Esophagus (tissue), 2 donors: ENCODE results near the gene CLTCL1. TPM values are rescaled to one million over a fixed set of nuclear protein-coding genes. Genes with fewer than 3 reads are reported as not detected.

Source experiments
- H3K27ac ChIP-seq, 2 donors: one replicate each; pipeline ENCODE4 v1.5.1; 2013; ENCODE audit warnings: low read depth in 2 of 2, mild to moderate bottlenecking in 2 of 2, inconsistent platforms in 1 of 2, low read length in 1 of 2, moderate library complexity in 1 of 2
- H3K27me3 ChIP-seq, 2 donors: one replicate each; pipeline ENCODE4 v1.6.1; 2013; ENCODE audit warnings: low read length in 2 of 2, control low read depth in 1 of 2, mild to moderate bottlenecking in 1 of 2; ENCODE audit not compliant: insufficient read depth in 2 of 2, control insufficient read depth in 1 of 2
- H3K36me3 ChIP-seq, 2 donors: one replicate each; pipeline ENCODE4 v1.6.1; 2013; ENCODE audit warnings: low read length in 1 of 2; ENCODE audit not compliant: control insufficient read depth in 2 of 2, insufficient read depth in 2 of 2
- H3K4me1 ChIP-seq, 2 donors: one replicate each; pipeline ENCODE4 v1.6.1; 2013; ENCODE audit warnings: low read length in 1 of 2; ENCODE audit not compliant: control insufficient read depth in 2 of 2, insufficient read depth in 2 of 2
- H3K4me3 ChIP-seq, 2 donors: one replicate each; pipeline ENCODE4 v1.5.1; 2013; ENCODE audit warnings: low read length in 2 of 2, mild to moderate bottlenecking in 2 of 2, low read depth in 1 of 2, moderate library complexity in 1 of 2
- H3K9me3 ChIP-seq, 2 donors: one replicate each; pipeline ENCODE4 v1.6.1; 2013; ENCODE audit warnings: mild to moderate bottlenecking in 2 of 2, low read depth in 1 of 2, low read length in 1 of 2, moderate library complexity in 1 of 2; ENCODE audit not compliant: control insufficient read depth in 2 of 2, insufficient read depth in 1 of 2
- WGBS, 2 donors: extraction: QIAGEN DNeasy Blood & Tissue Kit; methylation state at CpG; one replicate each; pipeline ENCODE4 v1.1.7; 2013; 5-methylcytosine and 5-hydroxymethylcytosine counted together
- polyA plus RNA-seq, 2 donors: library from polyadenylated mRNA; stranded (reverse); fragments of 200-250 nt; gene quantifications; one replicate each; pipeline ENCODE4 v1.2.3, GENCODE V29; 2013
- donor health status: healthy with polysubstance abuse.
- donor health status: Bipolar disorder and iron deficiency.

Gene CLTCL1
- polyA plus RNA-seq, 2 donors, result 2.8 to 4.0 TPM

- Histone ChIP-seq H3K27me3 (no peaks in the 10 kb centered on the region), H3K4me3 (no peak overlapping the region), H3K36me3 (peaks cover 0 to 3% of the 10 kb centered on the region in 2 donors), H3K4me1 (no peaks in the 10 kb centered on the region), H3K27ac (no peak overlapping the region), H3K9me3 (no peaks in the 10 kb centered on the region)
- WGBS, 2 donors, result 80 to 84% methylated on average over 7 of the region's 7 CpGs
Observed at GRCh38 chr22:19238900-19239299, 52.6 kb downstream of the CLTCL1 start.

- no peaks in the 10 kb centered on the region for H3K36me3 ChIP-seq
- no peaks in the 10 kb centered on the region for H3K9me3 ChIP-seq
- H3K27ac ChIP-seq, result no peak overlapping the region
- no peaks in the 10 kb centered on the region for H3K27me3 ChIP-seq
- no peaks in the 10 kb centered on the region for H3K4me1 ChIP-seq
- H3K4me3 ChIP-seq, result no peak overlapping the region
- 84 to 88% methylated on average over 4 of the region's 4 CpGs for WGBS, 2 donors
Observed at GRCh38 chr22:19235874-19236273, 55.6 kb downstream of the CLTCL1 start.

GRCh38 chr22:19234126-19234896, 57.2 kb downstream of the CLTCL1 start:
- H3K9me3 ChIP-seq, result no peaks in the 10 kb centered on the region
- WGBS, 2 donors, result 89 to 93% methylated on average over 14 of the region's 14 CpGs
- H3K4me1 ChIP-seq, result no peaks in the 10 kb centered on the region
- no peak overlapping the region for H3K27ac ChIP-seq
- H3K36me3 ChIP-seq, result no peaks in the 10 kb centered on the region
- no peak overlapping the region for H3K4me3 ChIP-seq
- no peaks in the 10 kb centered on the region for H3K27me3 ChIP-seq

GRCh38 chr22:19233189-19233661, 58.3 kb downstream of the CLTCL1 start:
- 93% methylated on average over 11 of the region's 11 CpGs for WGBS, 2 donors
- no peaks in the 10 kb centered on the region for H3K27me3 ChIP-seq

GRCh38 chr22:19232623-19233022, 58.9 kb downstream of the CLTCL1 start:
- WGBS, 2 donors, result 42 to 50% methylated on average over 2 of the region's 2 CpGs
- H3K27ac ChIP-seq, result no peak overlapping the region
- no peaks in the 10 kb centered on the region for H3K9me3 ChIP-seq
- H3K4me1 ChIP-seq, result no peaks in the 10 kb centered on the region
- H3K36me3 ChIP-seq, result no peaks in the 10 kb centered on the region
- H3K4me3 ChIP-seq, result no peak overlapping the region
- H3K27me3 ChIP-seq, result no peaks in the 10 kb centered on the region

More at GRCh38 chr22:19233189-19233661, 58.3 kb downstream of the CLTCL1 start:
- Histone ChIP-seq H3K9me3 (no peaks in the 10 kb centered on the region), H3K36me3 (no peaks in the 10 kb centered on the region), H3K4me1 (no peaks in the 10 kb centered on the region), H3K4me3 (no peak overlapping the region), H3K27ac (no peak overlapping the region)

GRCh38 chr22:19231986-19232385, 59.5 kb downstream of the CLTCL1 start:
- Histone ChIP-seq H3K4me3 (no peak overlapping the region), H3K27me3 (no peaks in the 10 kb centered on the region), H3K9me3 (no peaks in the 10 kb centered on the region), H3K27ac (no peak overlapping the region), H3K36me3 (no peaks in the 10 kb centered on the region), H3K4me1 (no peaks in the 10 kb centered on the region)
- 93% methylated on average over 3 of the region's 3 CpGs for WGBS, 2 donors

GRCh38 chr22:19229600-19229999, 61.9 kb downstream of the CLTCL1 start:
- Histone ChIP-seq H3K4me1 (no peaks in the 10 kb centered on the region), H3K27me3 (no peaks in the 10 kb centered on the region), H3K27ac (no peak overlapping the region), H3K4me3 (no peak overlapping the region), H3K36me3 (peaks cover 0 to 6% of the 10 kb centered on the region in 2 donors), H3K9me3 (no peaks in the 10 kb centered on the region)
- 61 to 87% methylated on average over 2 of the region's 2 CpGs for WGBS, 2 donors

- no peaks in the 10 kb centered on the region for H3K9me3 ChIP-seq
- H3K4me3 ChIP-seq, result no peak overlapping the region
- H3K4me1 ChIP-seq, result no peaks in the 10 kb centered on the region
- H3K36me3 ChIP-seq, result peaks cover 3 to 15% of the 10 kb centered on the region in 2 donors
- H3K27ac ChIP-seq, result no peak overlapping the region
- no peaks in the 10 kb centered on the region for H3K27me3 ChIP-seq
- 78 to 80% methylated on average over 4 of the region's 4 CpGs for WGBS, 2 donors
Observed at GRCh38 chr22:19228179-19228578, 63.3 kb downstream of the CLTCL1 start.

- peaks cover 0 to 2% of the 10 kb centered on the region in 2 donors for H3K9me3 ChIP-seq
- no peaks in the 10 kb centered on the region for H3K27me3 ChIP-seq
- peaks cover 3 to 24% of the 10 kb centered on the region in 2 donors for H3K36me3 ChIP-seq
- no peak overlapping the region for H3K27ac ChIP-seq
- no peak overlapping the region for H3K4me3 ChIP-seq
- no peaks in the 10 kb centered on the region for H3K4me1 ChIP-seq
Observed at GRCh38 chr22:19226428-19226827, 65.1 kb downstream of the CLTCL1 start.

- 87 to 89% methylated on average over 3 of the region's 3 CpGs for WGBS, 2 donors
- H3K36me3 ChIP-seq, result peaks cover 3 to 28% of the 10 kb centered on the region in 2 donors
Observed at GRCh38 chr22:19225560-19225959, 66.0 kb downstream of the CLTCL1 start.

More at GRCh38 chr22:19225560-19225959, 66.0 kb downstream of the CLTCL1 start:
- Histone ChIP-seq H3K27me3 (no peaks in the 10 kb centered on the region), H3K4me3 (no peak overlapping the region), H3K27ac (no peak overlapping the region), H3K4me1 (no peaks in the 10 kb centered on the region), H3K9me3 (peaks cover 0 to 2% of the 10 kb centered on the region in 2 donors)
